Endothelial cell of umbilical vein (primary cell): Measurements from ENCODE around the gene PDE3A. TPM values are rescaled to one million over a fixed set of nuclear protein-coding genes. Genes with fewer than 3 reads are reported as not detected.

Source experiments
- BruUV-seq: library from RNA; stranded (reverse); fragments of 400-500 nt; replicated peaks from 2 replicates; lab custom pipeline; 2021; lab: Mats Ljungman, UMichigan
- CTCF ChIA-PET: fragments of 300-600, 350-600 bp; sonication (Branson Sonifier 250); formaldehyde crosslinking; loops from one replicate; lab custom pipeline; 2021; ENCODE audit warnings: antibody characterized with exemption, inconsistent platforms; lab: Charles Lee
- POLR2A ChIA-PET: fragments of 300-600, 350-600 bp; sonication (Branson Sonifier 250); formaldehyde crosslinking; loops from one replicate; lab custom pipeline; 2021; ENCODE audit warnings: antibody characterized with exemption, inconsistent platforms; lab: Charles Lee
- DNase-seq: peaks from one replicate; pipeline ENCODE4 v3.0.0-alpha.2; 2011; ENCODE audit warnings: low read depth, low spot score
- FAIRE-seq: peaks from 2 replicates; lab custom pipeline; 2011; peaks lifted over from hg19 to GRCh38; lab: Jason Lieb, UNC
- H2AFZ ChIP-seq: 2 replicates; pipeline ENCODE4 v1.6.0; 2012; ENCODE audit warnings: low read depth, low read length, control low read depth, inconsistent platforms
- H3K27ac ChIP-seq: 2 replicates; pipeline ENCODE4 v1.5.1; 2011; ENCODE audit warnings: low read depth, mild to moderate bottlenecking, control low read depth, low read length, moderate library complexity; ENCODE audit not compliant: insufficient read depth
- H3K27me3 ChIP-seq, 2 experiments: 2 replicates each; pipeline versions ENCODE4 v1.6.0 to v1.6.1; 2011; ENCODE audit warnings: low read length in 2 of 2, mixed read lengths in 1 of 2; ENCODE audit not compliant: control insufficient read depth in 2 of 2, insufficient read depth in 2 of 2
- H3K36me3 ChIP-seq, 2 experiments: 2 replicates in 1 of 2; 3 replicates in 1 of 2; pipeline ENCODE4 v1.5.1; 2011; ENCODE audit warnings: low read length in 2 of 2, mild to moderate bottlenecking in 1 of 2, moderate library complexity in 1 of 2; ENCODE audit not compliant: control insufficient read depth in 2 of 2, insufficient read depth in 2 of 2; ENCODE audit errors: extremely low read depth in 1 of 2
- H3K4me1 ChIP-seq: 3 replicates; pipeline ENCODE4 v1.5.1; 2011; ENCODE audit warnings: mild to moderate bottlenecking, low read length; ENCODE audit not compliant: control insufficient read depth, insufficient read depth; ENCODE audit errors: extremely low read depth
- H3K4me2 ChIP-seq: 2 replicates; pipeline ENCODE4 v1.6.1; 2011; ENCODE audit warnings: low read length, control low read depth, mixed read lengths; ENCODE audit not compliant: insufficient read depth
- H3K4me3 ChIP-seq, 3 experiments: fragments of 200-600 bp in 1 of 3; sonication (generic), shearing (Covaris generic) in 1 of 3; replicated peaks in 1 of 3; 2 replicates each; pipeline ENCODE4 v1.5.1; 2011 to 2016; ENCODE audit warnings: control low read depth in 3 of 3, low read length in 3 of 3, mild to moderate bottlenecking in 2 of 3, inconsistent platforms in 1 of 3, low read depth in 1 of 3, moderate library complexity in 1 of 3; ENCODE audit not compliant: insufficient read depth in 1 of 3
- H3K79me2 ChIP-seq: 2 replicates; pipeline ENCODE4 v1.6.0; 2012; ENCODE audit warnings: low read length, inconsistent platforms; ENCODE audit not compliant: control insufficient read depth, insufficient read depth
- H3K9ac ChIP-seq: replicated peaks from 2 replicates; pipeline ENCODE3; 2011; ENCODE audit warnings: low read length, control low read depth; ENCODE audit not compliant: insufficient read depth; ENCODE audit errors: extremely low read depth
- H3K9me1 ChIP-seq: replicated peaks from 3 replicates; pipeline ENCODE4 v1.6.0; 2011; ENCODE audit warnings: mild to moderate bottlenecking, low read length; ENCODE audit not compliant: control insufficient read depth, insufficient read depth; ENCODE audit errors: extremely low read depth
- H3K9me3 ChIP-seq: replicated peaks from 2 replicates; pipeline ENCODE4 v1.5.1; 2012; ENCODE audit warnings: low read length, inconsistent platforms; ENCODE audit not compliant: control insufficient read depth, insufficient read depth
- H4K20me1 ChIP-seq: replicated peaks from 2 replicates; pipeline ENCODE3; 2011; ENCODE audit warnings: mild to moderate bottlenecking, low read length; ENCODE audit not compliant: control insufficient read depth, insufficient read depth; ENCODE audit errors: extremely low read depth
- EZH2 ChIP-seq: IDR thresholded peaks from 2 replicates; pipeline ENCODE4 v1.6.1; 2012; ENCODE audit warnings: borderline replicate concordance, low read depth, mild to moderate bottlenecking, moderate library complexity, low read length, inconsistent platforms; ENCODE audit not compliant: severe bottlenecking
- FOS ChIP-seq: IDR thresholded peaks from 2 replicates; pipeline ENCODE4 v1.6.1; 2011; ENCODE audit warnings: mild to moderate bottlenecking, low read length, moderate library complexity, borderline replicate concordance; ENCODE audit not compliant: insufficient read depth
- GATA2 ChIP-seq: IDR thresholded peaks from 2 replicates; pipeline ENCODE4 v1.7.0; 2011; ENCODE audit warnings: low read depth, mild to moderate bottlenecking, moderate library complexity, mixed read lengths, low read length; ENCODE audit not compliant: insufficient read length, insufficient read depth
- JUN ChIP-seq: IDR thresholded peaks from 2 replicates; pipeline ENCODE4 v1.6.1; 2011; ENCODE audit warnings: borderline replicate concordance, low read depth; ENCODE audit not compliant: insufficient read length, insufficient read depth
- MYC ChIP-seq: IDR thresholded peaks from one replicate; pipeline ENCODE4 v1.6.1; 2011; ENCODE audit warnings: mild to moderate bottlenecking, low read depth, low read length
- POLR2A ChIP-seq: IDR thresholded peaks from 2 replicates; pipeline ENCODE4 v1.6.1; 2012; ENCODE audit warnings: low read depth, mild to moderate bottlenecking, control low read depth, low read length
- POLR2AphosphoS5 ChIP-seq: IDR thresholded peaks from 2 replicates; pipeline ENCODE4 v1.6.1; 2012; ENCODE audit warnings: low read depth, mild to moderate bottlenecking, control low read depth, low read length, moderate library complexity; ENCODE audit not compliant: insufficient read depth
- dilution Hi-C: fragments of 300-500 bp; cut with MboI; formaldehyde crosslinking; loops from one replicate; pipeline ENCODE4 v1.15.0; 2019; ENCODE audit warnings: low sequenced_read_pairs; ENCODE audit not compliant: extremely low pct_ligation_motif_present
- intact Hi-C: fragments of 100-400 bp; cut with micrococcal nuclease; formaldehyde crosslinking; loops from one replicate; pipeline ENCODE4 v1.10.0; 2022
- polyA plus RNA-seq, 4 experiments: library from polyadenylated mRNA; depleted of rRNA in 3 of 4; stranded (reverse) in 3 of 4; unstranded in 1 of 4; fragments of >200 nt; gene quantifications; 2 replicates each; pipeline versions ENCODE4 v1.2.1 to v1.2.3, GENCODE V29; 2011 to 2012; ENCODE audit warnings: missing spikeins in 1 of 4
- total RNA-seq: library from RNA; stranded (reverse); gene quantifications from 2 replicates; pipeline ENCODE4 v1.2.3, GENCODE V29; 2021
- TF ChIP-seq, protein P1 (sequence below), 2 donors: IDR thresholded peaks; 1 replicate in 1 of 2; 2 replicates in 1 of 2; pipeline ENCODE4 v1.5.1; 2011; ENCODE audit warnings: low read length in 2 of 2, mild to moderate bottlenecking in 2 of 2, moderate library complexity in 2 of 2, control low read depth in 1 of 2, inconsistent platforms in 1 of 2, low read depth in 1 of 2; ENCODE audit not compliant: insufficient read depth in 1 of 2; ENCODE audit errors: extremely low read depth in 1 of 2
- TF ChIP-seq, protein P2 (sequence below): IDR thresholded peaks from 2 replicates; pipeline ENCODE4 v1.6.1; 2011; ENCODE audit not compliant: insufficient read depth, insufficient read length

Gene PDE3A
- total and polyA plus RNA-seq, 2 donors (not counting 3 experiments of a cell fraction or from before 2014, with no cell fraction given), result 14.0 to 27.4 TPM

DNA sequence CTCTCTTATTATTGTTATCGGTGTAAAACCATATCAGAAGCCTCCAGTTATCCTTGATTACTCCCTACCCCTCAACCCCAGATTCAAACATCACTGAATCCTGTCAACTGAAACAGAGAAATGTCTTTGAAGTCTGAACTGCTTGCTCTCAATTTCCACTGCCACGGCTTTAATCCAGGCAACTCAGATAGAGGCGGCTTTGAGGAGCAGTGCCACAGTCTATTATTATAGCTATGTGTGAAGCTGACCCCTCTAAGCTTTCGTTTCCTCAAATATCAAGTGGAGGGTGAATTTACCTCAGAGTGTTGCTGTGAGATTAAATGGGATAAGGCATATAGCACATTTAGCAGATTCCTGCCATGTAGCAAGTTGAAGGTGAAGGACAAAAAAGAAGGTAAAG lies 49.0 kb upstream of the PDE3A start:
- Histone ChIP-seq H3K27me3 (no peaks in the 10 kb centered on the region), H3K9ac (no peak overlapping the region), H3K4me3 (no peak overlapping the region), H2AFZ (peak overlapping the region; percentile 79), H3K4me1 (no peaks in the 10 kb centered on the region), H3K79me2 (no peaks in the 10 kb centered on the region), H3K9me3 (no peaks in the 10 kb centered on the region), H3K4me2 (no peak overlapping the region), H3K36me3 (no peaks in the 10 kb centered on the region), H4K20me1 (no peaks in the 10 kb centered on the region), H3K27ac (no peak overlapping the region), H3K9me1 (no peaks in the 10 kb centered on the region)
- BruUV-seq, result no TSS peak
- FAIRE-seq, result no peak
- dilution Hi-C loops (no loop called here), intact Hi-C loops (no loop called here)
- CTCF ChIA-PET, result interaction anchor here (1.8 kb wide), 1 partner anchor 9 kb away, joined by 6 read pairs; no protein-coding TSS in a partner anchor
- TF ChIP-seq, protein P1, sequence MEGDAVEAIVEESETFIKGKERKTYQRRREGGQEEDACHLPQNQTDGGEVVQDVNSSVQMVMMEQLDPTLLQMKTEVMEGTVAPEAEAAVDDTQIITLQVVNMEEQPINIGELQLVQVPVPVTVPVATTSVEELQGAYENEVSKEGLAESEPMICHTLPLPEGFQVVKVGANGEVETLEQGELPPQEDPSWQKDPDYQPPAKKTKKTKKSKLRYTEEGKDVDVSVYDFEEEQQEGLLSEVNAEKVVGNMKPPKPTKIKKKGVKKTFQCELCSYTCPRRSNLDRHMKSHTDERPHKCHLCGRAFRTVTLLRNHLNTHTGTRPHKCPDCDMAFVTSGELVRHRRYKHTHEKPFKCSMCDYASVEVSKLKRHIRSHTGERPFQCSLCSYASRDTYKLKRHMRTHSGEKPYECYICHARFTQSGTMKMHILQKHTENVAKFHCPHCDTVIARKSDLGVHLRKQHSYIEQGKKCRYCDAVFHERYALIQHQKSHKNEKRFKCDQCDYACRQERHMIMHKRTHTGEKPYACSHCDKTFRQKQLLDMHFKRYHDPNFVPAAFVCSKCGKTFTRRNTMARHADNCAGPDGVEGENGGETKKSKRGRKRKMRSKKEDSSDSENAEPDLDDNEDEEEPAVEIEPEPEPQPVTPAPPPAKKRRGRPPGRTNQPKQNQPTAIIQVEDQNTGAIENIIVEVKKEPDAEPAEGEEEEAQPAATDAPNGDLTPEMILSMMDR (IDR thresholded peaks at IDR 0.05; ENCODE audit: extremely low read depth in 1 of 2, insufficient read depth in 1 of 2, low read depth in 1 of 2, low read length in 2 of 2), result no peak
- TF ChIP-seq GATA2, result no peak
- TF ChIP-seq POLR2AphosphoS5, result no peak
- TF ChIP-seq POLR2A, result no peak
- TF ChIP-seq, protein P2, sequence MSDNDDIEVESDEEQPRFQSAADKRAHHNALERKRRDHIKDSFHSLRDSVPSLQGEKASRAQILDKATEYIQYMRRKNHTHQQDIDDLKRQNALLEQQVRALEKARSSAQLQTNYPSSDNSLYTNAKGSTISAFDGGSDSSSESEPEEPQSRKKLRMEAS, result no peak
- TF ChIP-seq FOS, result no peak
- TF ChIP-seq JUN, result no peak
- TF ChIP-seq EZH2, result no peak
- no peak for TF ChIP-seq MYC
- POLR2A ChIA-PET, result no interaction called here
- no peak for DNase-seq
